Measurements from ENCODE around the gene RAB11FIP3. TPM values are rescaled to one million over a fixed set of nuclear protein-coding genes. Genes with fewer than 3 reads are reported as not detected.
A peak's percentile ranks its signal among the peaks of the same experiment; 100 is the strongest.

Gene RAB11FIP3
- total and polyA plus RNA-seq, 2 of the 13 experiments (the other 11 are each of a cell fraction or from before 2014, with no cell fraction given) = 34.3 to 57.6 TPM

GRCh38 chr16:533391-534123 lies 108.1 kb downstream of the RAB11FIP3 start (continued):
- TF ChIP-seq, protein P1, sequence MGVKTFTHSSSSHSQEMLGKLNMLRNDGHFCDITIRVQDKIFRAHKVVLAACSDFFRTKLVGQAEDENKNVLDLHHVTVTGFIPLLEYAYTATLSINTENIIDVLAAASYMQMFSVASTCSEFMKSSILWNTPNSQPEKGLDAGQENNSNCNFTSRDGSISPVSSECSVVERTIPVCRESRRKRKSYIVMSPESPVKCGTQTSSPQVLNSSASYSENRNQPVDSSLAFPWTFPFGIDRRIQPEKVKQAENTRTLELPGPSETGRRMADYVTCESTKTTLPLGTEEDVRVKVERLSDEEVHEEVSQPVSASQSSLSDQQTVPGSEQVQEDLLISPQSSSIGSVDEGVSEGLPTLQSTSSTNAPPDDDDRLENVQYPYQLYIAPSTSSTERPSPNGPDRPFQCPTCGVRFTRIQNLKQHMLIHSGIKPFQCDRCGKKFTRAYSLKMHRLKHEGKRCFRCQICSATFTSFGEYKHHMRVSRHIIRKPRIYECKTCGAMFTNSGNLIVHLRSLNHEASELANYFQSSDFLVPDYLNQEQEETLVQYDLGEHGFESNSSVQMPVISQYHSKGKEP (CRISPR knock-in tag; IDR thresholded peaks at IDR 0.05) = no peak
- 0 out of 2 replicates have a peak, but pooled peaks have one; percentile 33 for TF ChIP-seq ZNF232 (CRISPR knock-in tag; IDR thresholded peaks at IDR 0.05; ENCODE audit: borderline replicate concordance)
- TF ChIP-seq ZNF773 (CRISPR knock-in tag; IDR thresholded peaks at IDR 0.05; ENCODE audit: borderline replicate concordance) = peak; percentile 59; the same call in 1 of the 2 replicates
- no peak for TF ChIP-seq HNRNPUL1 (IDR thresholded peaks at IDR 0.05; ENCODE audit: low read depth, low read length)
- TF ChIP-seq ZNF280D (CRISPR knock-in tag; IDR thresholded peaks at IDR 0.05) = no peak
- TF ChIP-seq AGO2 (optimal IDR thresholded peaks at IDR 0.05; ENCODE audit: low read depth, low read length) = peak; percentile 55
- TF ChIP-seq ZNF768 (CRISPR knock-in tag; IDR thresholded peaks at IDR 0.05) = peak; percentile 40; the same call in 1 of the 2 replicates
- no peak; the same call in 2 of the 3 replicates for TF ChIP-seq MXI1 (IDR thresholded peaks at IDR 0.05; ENCODE audit: borderline replicate concordance, low read depth, low read length)
- peak; percentile 52; the same call in 1 of the 2 replicates for TF ChIP-seq ZFY (CRISPR knock-in tag; IDR thresholded peaks at IDR 0.05)
- 0 out of 2 replicates have a peak, but pooled peaks have one; percentile 10 for TF ChIP-seq ZNF280B (CRISPR knock-in tag; IDR thresholded peaks at IDR 0.05; ENCODE audit: borderline replicate concordance)
- 0 out of 2 replicates have a peak, but pooled peaks have one; percentile 35 for TF ChIP-seq ZNF691 (CRISPR knock-in tag; IDR thresholded peaks at IDR 0.05; ENCODE audit: borderline replicate concordance, low read depth)
- TF ChIP-seq ZNF264 (CRISPR knock-in tag; IDR thresholded peaks at IDR 0.05) = peak; percentile 47; the same call in 1 of the 2 replicates
- TF ChIP-seq, protein P2, sequence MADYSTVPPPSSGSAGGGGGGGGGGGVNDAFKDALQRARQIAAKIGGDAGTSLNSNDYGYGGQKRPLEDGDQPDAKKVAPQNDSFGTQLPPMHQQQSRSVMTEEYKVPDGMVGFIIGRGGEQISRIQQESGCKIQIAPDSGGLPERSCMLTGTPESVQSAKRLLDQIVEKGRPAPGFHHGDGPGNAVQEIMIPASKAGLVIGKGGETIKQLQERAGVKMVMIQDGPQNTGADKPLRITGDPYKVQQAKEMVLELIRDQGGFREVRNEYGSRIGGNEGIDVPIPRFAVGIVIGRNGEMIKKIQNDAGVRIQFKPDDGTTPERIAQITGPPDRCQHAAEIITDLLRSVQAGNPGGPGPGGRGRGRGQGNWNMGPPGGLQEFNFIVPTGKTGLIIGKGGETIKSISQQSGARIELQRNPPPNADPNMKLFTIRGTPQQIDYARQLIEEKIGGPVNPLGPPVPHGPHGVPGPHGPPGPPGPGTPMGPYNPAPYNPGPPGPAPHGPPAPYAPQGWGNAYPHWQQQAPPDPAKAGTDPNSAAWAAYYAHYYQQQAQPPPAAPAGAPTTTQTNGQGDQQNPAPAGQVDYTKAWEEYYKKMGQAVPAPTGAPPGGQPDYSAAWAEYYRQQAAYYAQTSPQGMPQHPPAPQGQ (CRISPR knock-in tag; IDR thresholded peaks at IDR 0.05; ENCODE audit: borderline replicate concordance) = peak; percentile 12; the same call in 1 of the 2 replicates
- TF ChIP-seq ZNF362 (CRISPR knock-in tag; IDR thresholded peaks at IDR 0.05; ENCODE audit: borderline replicate concordance) = no peak
- TF ChIP-seq, protein P3, sequence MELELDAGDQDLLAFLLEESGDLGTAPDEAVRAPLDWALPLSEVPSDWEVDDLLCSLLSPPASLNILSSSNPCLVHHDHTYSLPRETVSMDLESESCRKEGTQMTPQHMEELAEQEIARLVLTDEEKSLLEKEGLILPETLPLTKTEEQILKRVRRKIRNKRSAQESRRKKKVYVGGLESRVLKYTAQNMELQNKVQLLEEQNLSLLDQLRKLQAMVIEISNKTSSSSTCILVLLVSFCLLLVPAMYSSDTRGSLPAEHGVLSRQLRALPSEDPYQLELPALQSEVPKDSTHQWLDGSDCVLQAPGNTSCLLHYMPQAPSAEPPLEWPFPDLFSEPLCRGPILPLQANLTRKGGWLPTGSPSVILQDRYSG (CRISPR knock-in tag; IDR thresholded peaks at IDR 0.05) = 0 out of 2 replicates have a peak, but pooled peaks have one; percentile 60
